GM19397 (cell line): ENCODE data around the gene DAGLA.

Experiments used
- ATAC-seq: cut with Tn5 transposase; IDR thresholded peaks from one replicate; pipeline ENCODE4 v1.9.1; 2021; ENCODE audit warnings: mild to moderate bottlenecking, moderate library complexity; ENCODE audit not compliant: unreplicated experiment

DAGLA gene

DNA sequence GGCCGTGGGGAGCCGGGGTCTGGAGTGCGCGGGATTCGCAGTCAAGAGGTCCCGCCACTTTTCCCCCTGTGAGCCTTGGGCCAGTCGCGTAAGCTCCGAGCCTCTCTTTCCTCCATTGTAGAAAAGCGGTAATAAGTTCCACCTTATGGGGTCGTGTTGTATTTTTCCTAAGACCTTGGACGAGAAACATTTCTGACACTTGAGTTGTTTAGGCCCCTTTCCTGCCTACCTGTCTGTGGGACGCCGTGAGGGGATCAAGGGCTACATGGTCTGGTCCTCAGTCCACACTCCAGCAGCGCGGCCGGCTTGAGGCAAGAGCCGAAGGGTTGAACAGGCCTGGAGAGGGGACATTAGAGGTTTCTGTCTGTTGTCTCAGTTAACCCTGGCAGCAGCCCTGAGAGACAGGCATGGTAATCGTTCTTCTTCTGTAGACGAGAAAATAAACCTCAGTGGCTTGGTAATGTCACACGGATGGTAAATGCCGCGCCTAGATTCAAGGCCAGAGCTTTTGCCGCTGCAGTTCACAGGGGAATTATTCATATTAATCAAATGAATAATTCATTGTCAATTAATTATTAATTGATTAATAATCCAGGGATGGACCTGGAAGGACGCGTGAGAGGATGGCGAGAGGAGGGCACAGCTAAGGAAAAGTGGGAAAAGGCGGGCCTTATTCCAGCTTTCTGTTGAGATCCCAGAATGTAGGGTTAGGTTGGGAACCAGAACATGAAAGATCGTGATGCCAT lies 113.1 kb downstream of the DAGLA start:
- no peak for ATAC-seq

DNA sequence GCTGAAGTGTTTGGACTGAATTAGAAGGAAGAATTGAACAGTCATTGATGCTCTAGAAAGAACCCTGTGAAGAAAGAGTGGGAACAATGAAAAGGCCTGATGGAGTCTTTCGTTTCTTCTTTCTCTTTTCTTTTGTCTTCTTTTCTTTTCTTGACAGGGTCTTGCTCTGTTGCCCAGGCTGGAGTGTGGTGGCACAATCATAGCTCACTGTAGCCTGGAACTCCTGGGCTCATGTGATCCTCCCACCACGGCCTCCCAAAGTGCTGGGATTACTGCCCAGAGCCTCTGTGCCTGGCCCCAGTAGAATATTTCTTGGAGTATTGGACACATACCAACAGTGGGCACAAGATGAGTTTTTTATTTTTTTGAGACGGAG lies 113.6 kb downstream of the DAGLA start:
- ATAC-seq = no peak

DNA sequence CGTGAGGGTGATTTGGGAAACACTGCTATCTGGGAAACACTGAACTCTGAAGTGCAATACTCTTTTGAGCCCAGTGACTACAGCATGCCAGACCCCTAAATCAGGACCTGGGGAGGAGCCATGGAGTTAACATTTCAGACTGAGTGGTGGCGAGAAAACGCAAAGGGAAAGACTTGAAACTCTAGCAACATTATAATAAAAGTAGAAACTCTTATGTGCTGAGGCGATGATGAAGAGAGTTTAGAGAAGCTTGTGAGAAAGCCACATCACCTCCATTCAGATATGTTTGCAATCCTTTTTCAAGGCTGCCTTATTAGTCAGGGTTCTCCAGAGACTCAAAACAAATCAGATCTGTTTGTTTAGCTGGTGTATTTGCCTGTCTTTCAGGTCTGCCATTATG lies 114.4 kb downstream of the DAGLA start:
- ATAC-seq = no peak

DNA sequence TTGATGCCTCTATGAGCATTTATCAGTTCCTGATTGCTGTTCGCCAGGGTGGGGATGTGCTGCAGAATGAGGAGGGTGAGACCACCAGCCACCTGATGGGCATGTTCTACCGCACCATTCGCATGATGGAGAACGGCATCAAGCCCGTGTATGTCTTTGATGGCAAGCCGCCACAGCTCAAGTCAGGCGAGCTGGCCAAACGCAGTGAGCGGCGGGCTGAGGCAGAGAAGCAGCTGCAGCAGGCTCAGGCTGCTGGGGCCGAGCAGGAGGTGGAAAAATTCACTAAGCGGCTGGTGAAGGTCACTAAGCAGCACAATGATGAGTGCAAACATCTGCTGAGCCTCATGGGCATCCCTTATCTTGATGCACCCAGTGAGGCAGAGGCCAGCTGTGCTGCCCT lies 115.3 kb downstream of the DAGLA start:
- no peak for ATAC-seq

DNA sequence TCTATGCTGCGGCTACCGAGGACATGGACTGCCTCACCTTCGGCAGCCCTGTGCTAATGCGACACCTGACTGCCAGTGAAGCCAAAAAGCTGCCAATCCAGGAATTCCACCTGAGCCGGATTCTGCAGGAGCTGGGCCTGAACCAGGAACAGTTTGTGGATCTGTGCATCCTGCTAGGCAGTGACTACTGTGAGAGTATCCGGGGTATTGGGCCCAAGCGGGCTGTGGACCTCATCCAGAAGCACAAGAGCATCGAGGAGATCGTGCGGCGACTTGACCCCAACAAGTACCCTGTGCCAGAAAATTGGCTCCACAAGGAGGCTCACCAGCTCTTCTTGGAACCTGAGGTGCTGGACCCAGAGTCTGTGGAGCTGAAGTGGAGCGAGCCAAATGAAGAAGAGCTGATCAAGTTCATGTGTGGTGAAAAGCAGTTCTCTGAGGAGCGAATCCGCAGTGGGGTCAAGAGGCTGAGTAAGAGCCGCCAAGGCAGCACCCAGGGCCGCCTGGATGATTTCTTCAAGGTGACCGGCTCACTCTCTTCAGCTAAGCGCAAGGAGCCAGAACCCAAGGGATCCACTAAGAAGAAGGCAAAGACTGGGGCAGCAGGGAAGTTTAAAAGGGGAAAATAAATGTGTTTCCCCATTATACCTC lies 115.8 kb downstream of the DAGLA start:
- no peak for ATAC-seq
